ENCODE data around the gene STAG1.

DNA sequence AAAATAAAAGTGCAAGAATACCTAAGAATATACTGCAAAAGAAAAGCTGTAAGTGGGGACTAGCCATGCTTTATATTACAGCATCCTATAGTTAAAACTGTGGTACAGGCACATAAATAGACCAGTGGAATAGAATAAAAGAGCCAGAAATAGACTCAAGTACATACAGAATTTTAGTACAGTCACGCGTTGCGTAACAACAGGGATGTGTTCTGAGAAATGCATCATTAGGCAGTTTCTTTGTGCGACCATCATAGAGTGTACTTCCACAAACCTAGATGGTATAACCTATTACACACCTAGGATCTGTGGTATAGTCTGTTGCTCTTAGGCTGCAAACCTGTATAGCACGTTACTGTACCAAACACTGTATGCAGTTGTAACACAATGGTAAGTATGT, 440.2 kb downstream of the STAG1 start:
- TF ChIP-seq SIN3A (IDR thresholded peaks at IDR 0.05; ENCODE audit: borderline replicate concordance, insufficient read depth, low read depth, low read length) (no peak), POLR2AphosphoS5 (IDR thresholded peaks at IDR 0.05; ENCODE audit: low read depth, low read length) (no peak)
- TF ChIP-seq, protein P1, sequence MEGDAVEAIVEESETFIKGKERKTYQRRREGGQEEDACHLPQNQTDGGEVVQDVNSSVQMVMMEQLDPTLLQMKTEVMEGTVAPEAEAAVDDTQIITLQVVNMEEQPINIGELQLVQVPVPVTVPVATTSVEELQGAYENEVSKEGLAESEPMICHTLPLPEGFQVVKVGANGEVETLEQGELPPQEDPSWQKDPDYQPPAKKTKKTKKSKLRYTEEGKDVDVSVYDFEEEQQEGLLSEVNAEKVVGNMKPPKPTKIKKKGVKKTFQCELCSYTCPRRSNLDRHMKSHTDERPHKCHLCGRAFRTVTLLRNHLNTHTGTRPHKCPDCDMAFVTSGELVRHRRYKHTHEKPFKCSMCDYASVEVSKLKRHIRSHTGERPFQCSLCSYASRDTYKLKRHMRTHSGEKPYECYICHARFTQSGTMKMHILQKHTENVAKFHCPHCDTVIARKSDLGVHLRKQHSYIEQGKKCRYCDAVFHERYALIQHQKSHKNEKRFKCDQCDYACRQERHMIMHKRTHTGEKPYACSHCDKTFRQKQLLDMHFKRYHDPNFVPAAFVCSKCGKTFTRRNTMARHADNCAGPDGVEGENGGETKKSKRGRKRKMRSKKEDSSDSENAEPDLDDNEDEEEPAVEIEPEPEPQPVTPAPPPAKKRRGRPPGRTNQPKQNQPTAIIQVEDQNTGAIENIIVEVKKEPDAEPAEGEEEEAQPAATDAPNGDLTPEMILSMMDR (IDR thresholded peaks at IDR 0.05), result no peak

Data from Panc1 (cell line).